ENCODE measurements around the gene TCF3.

TCF3 gene

GRCh38 chr19:1629256-1629808 lies 23.1 kb downstream of the TCF3 start:
- DNase-seq, result no peak

- no peak for DNase-seq
Observed at GRCh38 chr19:1627194-1627593, 25.2 kb downstream of the TCF3 start.

- DNase-seq, result no peak
Observed at GRCh38 chr19:1626417-1627010, 25.9 kb downstream of the TCF3 start.

GRCh38 chr19:1624458-1624857 lies 28.0 kb downstream of the TCF3 start:
- DNase-seq, result peak; percentile 9

GRCh38 chr19:1622541-1622940 lies 29.9 kb downstream of the TCF3 start:
- no peak for DNase-seq

GRCh38 chr19:1622007-1622406 lies 30.4 kb downstream of the TCF3 start:
- DNase-seq, result no peak

- no peak for DNase-seq
Observed at GRCh38 chr19:1621574-1621973, 30.8 kb downstream of the TCF3 start.

- DNase-seq, result no peak
Observed at GRCh38 chr19:1621021-1621420, 31.4 kb downstream of the TCF3 start.

- DNase-seq, result no peak
Observed at GRCh38 chr19:1620502-1620901, 31.9 kb downstream of the TCF3 start.

GRCh38 chr19:1619703-1620102 lies 32.7 kb downstream of the TCF3 start:
- DNase-seq, result no peak

- no peak for DNase-seq
Observed at GRCh38 chr19:1619094-1619439, 33.3 kb downstream of the TCF3 start.

GRCh38 chr19:1618157-1619093 lies 34.0 kb downstream of the TCF3 start:
- no peak for DNase-seq

- DNase-seq, result no peak
Observed at GRCh38 chr19:1616875-1617274, 35.5 kb downstream of the TCF3 start.

GRCh38 chr19:1616396-1616795 lies 36.0 kb downstream of the TCF3 start:
- no peak for DNase-seq

- no peak for DNase-seq
Observed at GRCh38 chr19:1615156-1615765, 37.2 kb downstream of the TCF3 start.

GRCh38 chr19:1613808-1614570 lies 38.4 kb downstream of the TCF3 start:
- DNase-seq, result no peak

- DNase-seq, result no peak
Observed at GRCh38 chr19:1613146-1613545, 39.3 kb downstream of the TCF3 start.

- no peak for DNase-seq
Observed at GRCh38 chr19:1612114-1613086, 40.0 kb downstream of the TCF3 start.

GRCh38 chr19:1611353-1611752 lies 41.1 kb downstream of the TCF3 start:
- no peak for DNase-seq

GRCh38 chr19:1610579-1610978 lies 41.8 kb downstream of the TCF3 start:
- no peak for DNase-seq

GRCh38 chr19:1609680-1610474 lies 42.5 kb downstream of the TCF3 start:
- DNase-seq, result no peak
